Measurements from ENCODE around the gene ASIC3. TPM values are rescaled to one million over a fixed set of nuclear protein-coding genes. Genes with fewer than 3 reads are reported as not detected.
A peak's percentile ranks its signal among the peaks of the same experiment; 100 is the strongest.

ASIC3 gene
- total and polyA plus RNA-seq, 2 of the 8 experiments (the other 6 are each of a cell fraction or from before 2014, with no cell fraction given): 1.6 to 1.9 TPM

DNA sequence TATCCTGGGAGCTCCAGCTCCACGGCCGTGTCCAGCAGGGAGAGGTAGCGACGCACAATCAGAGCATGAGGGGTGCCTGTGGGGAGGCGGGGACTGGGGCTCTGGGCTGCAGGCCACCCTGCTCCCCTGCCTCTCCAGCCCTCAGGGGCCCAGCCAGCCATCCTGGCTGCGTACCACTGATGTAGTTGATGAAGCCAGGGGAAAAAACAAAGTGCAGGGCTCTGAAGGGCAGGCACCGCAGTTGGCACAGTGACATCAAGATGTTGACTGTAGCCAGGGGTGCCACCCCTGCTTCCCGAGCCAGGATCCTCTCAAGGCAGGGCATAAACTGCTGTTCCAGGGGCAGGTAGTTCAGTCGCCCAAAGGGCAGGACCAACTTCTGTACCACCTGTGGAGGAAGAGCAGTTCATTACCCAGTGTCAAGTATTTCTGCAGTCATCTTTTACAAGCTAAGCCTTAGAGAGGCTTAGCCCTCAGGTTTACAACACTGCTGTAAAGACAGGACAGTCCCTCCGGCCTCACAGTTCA lies 29.4 kb downstream of the ASIC3 start:
- CTCF ChIA-PET (ENCODE audit: partially characterized antibody): interaction anchor here (0.9 to 6.0 kb wide), 14 partner anchors 8 to 115 kb away, joined by 3 to 81 read pairs (median 8); no protein-coding TSS in a partner anchor
- no peak overlapping the region for H3K4ac ChIP-seq (replicated peaks; ENCODE audit: insufficient read length, low read depth, low read length)
- H3K4me1 ChIP-seq (replicated peaks in 1 of 4; ENCODE audit: control insufficient read depth in 3 of 4, insufficient read depth in 4 of 4, low read length in 3 of 4): peaks cover 0 to 35% (median 24%) of the 10 kb centered on the region in 4 experiments; a peak in 6 of 7 replicates
- no peak overlapping the region for H2AFZ ChIP-seq (ENCODE audit: low read length)
- H3K79me1 ChIP-seq (ENCODE audit: low read depth, low read length): peaks cover 12% of the 10 kb centered on the region
- H3K14ac ChIP-seq (ENCODE audit: insufficient read length): no peak overlapping the region
- no peak overlapping the region for H4K5ac ChIP-seq (ENCODE audit: insufficient read length, low read depth, low read length)
- no peak overlapping the region for H2BK15ac ChIP-seq (ENCODE audit: low read length)
- H3K4me2 ChIP-seq (ENCODE audit: insufficient read depth in 1 of 2, low read depth in 2 of 2, low read length in 2 of 2): no peak overlapping the region; a peak in 1 of 4 replicates
- no peak overlapping the region for H2BK5ac ChIP-seq (ENCODE audit: low read depth, low read length)
- H3K79me2 ChIP-seq (ENCODE audit: control insufficient read depth in 1 of 2, insufficient read depth in 2 of 2, low read length in 2 of 2): peaks cover 0 to 10% of the 10 kb centered on the region in 2 experiments; a peak in 1 of 4 replicates
- no peak overlapping the region for H3K27ac ChIP-seq (ENCODE audit: low read depth, low read length)
- no peak overlapping the region for H2BK120ac ChIP-seq (replicated peaks; ENCODE audit: low read depth, low read length)
- no peak overlapping the region for H4K91ac ChIP-seq (replicated peaks; ENCODE audit: insufficient read length, low read length)
- POLR2A ChIA-PET (ENCODE audit: partially characterized antibody): interaction anchor here (0.7 to 4.9 kb wide), 12 partner anchors 7 to 69 kb away, joined by 3 to 77 read pairs (median 4); no protein-coding TSS in a partner anchor
- peaks cover 20 to 26% of the 10 kb centered on the region in 2 experiments for H4K20me1 ChIP-seq (replicated peaks in 1 of 2; ENCODE audit: control insufficient read depth in 1 of 2, insufficient read depth in 2 of 2, low read length in 2 of 2)
- WGBS, 2 experiments (ENCODE audit: extremely low coverage in 1 of 2, insufficient coverage in 1 of 2, insufficient read length in 1 of 2, insufficient replicate concordance in 2 of 2, low coverage in 1 of 2, low lambda C conversion rate in 2 of 2, missing lambda C conversion rate in 1 of 2): 85% methylated on average over 10 of the region's 10 CpGs; no CpG with 5 or more reads in 1 of the 2 experiments
- DNase-seq (ENCODE audit: low read depth in 1 of 2, low spot score in 2 of 2) (no peak), FAIRE-seq (no peak)
- H2BK12ac ChIP-seq (ENCODE audit: low read depth, low read length): no peak overlapping the region
- peak overlapping the region; percentile 84 for H4K8ac ChIP-seq (ENCODE audit: extremely low read depth, insufficient read depth, low read length)
- no peak overlapping the region for H3K56ac ChIP-seq (replicated peaks; ENCODE audit: insufficient read length, low read depth, low read length)
- TF ChIP-seq POLR2A (IDR thresholded peaks at IDR 0.05; ENCODE audit: control extremely low read depth in 1 of 2, low read depth in 2 of 2, low read length in 2 of 2) (no peak), SP4 (IDR thresholded peaks at IDR 0.05; ENCODE audit: low read length) (no peak), RBBP5 (IDR thresholded peaks at IDR 0.05; ENCODE audit: borderline replicate concordance, low read depth, low read length) (no peak)
- no peaks in the 10 kb centered on the region for H3K27me3 ChIP-seq (replicated peaks in 1 of 4; ENCODE audit: control insufficient read depth in 3 of 4, extremely low read depth in 1 of 4, insufficient read depth in 3 of 4, low read length in 3 of 4)
- H3K9me3 ChIP-seq (ENCODE audit: insufficient read depth in 2 of 2, low read depth in 1 of 2, low read length in 1 of 2): no peaks in the 10 kb centered on the region
- no peak overlapping the region for H2AK5ac ChIP-seq (ENCODE audit: low read depth, low read length)
- H3K23ac ChIP-seq (ENCODE audit: insufficient read length): no peak overlapping the region
- peaks cover 15% of the 10 kb centered on the region for H3K23me2 ChIP-seq (ENCODE audit: low read depth, low read length)
- H3K9ac ChIP-seq (replicated peaks in 1 of 4; ENCODE audit: extremely low read depth in 1 of 4, low read depth in 3 of 4, low read length in 3 of 4): no peak overlapping the region
- no peak overlapping the region for H3K4me3 ChIP-seq (ENCODE audit: extremely low read depth in 1 of 4, insufficient read depth in 2 of 4, low read depth in 3 of 4, low read length in 4 of 4)
- no peak overlapping the region for H3K18ac ChIP-seq (ENCODE audit: extremely low read depth, low read length)
- H3K36me3 ChIP-seq (ENCODE audit: control insufficient read depth in 2 of 4, insufficient read depth in 4 of 4, low read length in 3 of 4): peaks cover 10 to 29% (median 27%) of the 10 kb centered on the region in 4 experiments
- no peak overlapping the region for H2BK20ac ChIP-seq (ENCODE audit: low read length)
